B cell (primary cell): ENCODE results near the gene SSBP2. TPM values are rescaled to one million over a fixed set of nuclear protein-coding genes. Genes with fewer than 3 reads are reported as not detected.

Experiments used
- ATAC-seq: fragments of 200-7000 bp; cut with Tn5 transposase; one replicate; pipeline ENCODE4 v1.10.0; 2021; ENCODE audit warnings: low read depth, mild to moderate bottlenecking, moderate number of reproducible peaks, moderate library complexity
- CTCF ChIA-PET: fragments of 350-600 bp; sonication (Branson Sonifier 250); formaldehyde crosslinking; loops from one replicate; lab custom pipeline; 2021; ENCODE audit warnings: antibody characterized with exemption, inconsistent platforms; lab: Charles Lee
- POLR2A ChIA-PET: fragments of 350-600 bp; sonication (Branson Sonifier 250); formaldehyde crosslinking; loops from one replicate; lab custom pipeline; 2021; ENCODE audit warnings: antibody characterized with exemption; lab: Charles Lee
- DNase-seq: peaks from one replicate; pipeline ENCODE4 v3.0.0; 2013
- H2AFZ ChIP-seq: 2 replicates; pipeline ENCODE4 v1.6.1; 2012; ENCODE audit warnings: mild to moderate bottlenecking, low read depth, low read length; ENCODE audit not compliant: insufficient read depth, poor library complexity, severe bottlenecking
- H3K27ac ChIP-seq, 2 donors: 1 replicate in 1 of 2; 2 replicates in 1 of 2; pipeline ENCODE4 v1.5.1; 2012 to 2013; ENCODE audit warnings: low read length in 2 of 2, mild to moderate bottlenecking in 2 of 2, moderate library complexity in 1 of 2
- H3K27me3 ChIP-seq, 4 experiments: fragments of 200-600 bp in 1 of 4; sonication (generic) in 1 of 4; replicated peaks in 1 of 4; 1 replicate in 2 of 4; 2 replicates in 2 of 4; pipeline versions ENCODE4 v1.6.1 to v1.7.0; 2013 to 2016; ENCODE audit warnings: low read length in 3 of 4, mild to moderate bottlenecking in 2 of 4, mixed read lengths in 1 of 4, moderate library complexity in 1 of 4; ENCODE audit not compliant: insufficient read depth in 4 of 4, control insufficient read depth in 3 of 4; ENCODE audit errors: control extremely low read depth in 1 of 4
- H3K36me3 ChIP-seq, 2 experiments: replicated peaks in 1 of 2; 1 replicate in 1 of 2; 2 replicates in 1 of 2; pipeline versions ENCODE4 v1.6.1 to v1.7.1; 2013; ENCODE audit warnings: low read length in 1 of 2; ENCODE audit not compliant: insufficient read depth in 2 of 2, control insufficient read depth in 1 of 2; ENCODE audit errors: control extremely low read depth in 1 of 2, extremely low read depth in 1 of 2
- H3K4me1 ChIP-seq, 2 donors: fragments of 200-600 bp in 1 of 2; sonication (generic) in 1 of 2; 1 replicate in 1 of 2; 2 replicates in 1 of 2; pipeline versions ENCODE4 v1.5.1 to v1.6.1; 2013 to 2017; ENCODE audit warnings: low read length in 2 of 2; ENCODE audit not compliant: control insufficient read depth in 2 of 2, insufficient read depth in 2 of 2
- H3K4me2 ChIP-seq: replicated peaks from 2 replicates; pipeline ENCODE3; 2012; ENCODE audit warnings: mild to moderate bottlenecking, low read depth, low read length; ENCODE audit not compliant: poor library complexity, severe bottlenecking
- H3K4me3 ChIP-seq, 5 experiments: fragments of 200-600 bp in 1 of 5; sonication (generic) in 1 of 5; 1 replicate in 3 of 5; 2 replicates in 2 of 5; pipeline versions ENCODE4 v1.5.1 to v1.7.0; 2011 to 2016; ENCODE audit warnings: low read length in 4 of 5, mild to moderate bottlenecking in 4 of 5, low read depth in 2 of 5, control low read depth in 1 of 5, moderate library complexity in 1 of 5; ENCODE audit not compliant: insufficient read depth in 1 of 5; ENCODE audit errors: control extremely low read depth in 1 of 5, extremely low read depth in 1 of 5
- H3K79me2 ChIP-seq: fragments of 200-600 bp; sonication (generic); one replicate; pipeline ENCODE4 v1.6.0; 2016; ENCODE audit warnings: low read length; ENCODE audit not compliant: control insufficient read depth, insufficient read depth
- H3K9ac ChIP-seq: fragments of 200-600 bp; sonication (generic); 2 replicates; pipeline ENCODE4 v1.6.1; 2017; ENCODE audit warnings: mild to moderate bottlenecking, low read length, moderate library complexity
- H3K9me3 ChIP-seq, 3 donors: one replicate each; pipeline versions ENCODE4 v1.6.1 to v1.7.1; 2013; ENCODE audit warnings: low read length in 2 of 3; ENCODE audit not compliant: control insufficient read depth in 2 of 3, insufficient read depth in 1 of 3; ENCODE audit errors: control extremely low read depth in 1 of 3
- H4K20me1 ChIP-seq: 2 replicates; pipeline ENCODE4 v1.6.0; 2012; ENCODE audit warnings: mild to moderate bottlenecking, low read length; ENCODE audit not compliant: insufficient read depth, control insufficient read depth, poor library complexity, severe bottlenecking
- H3K27ac Mint-ChIP-seq: one replicate; pipeline ENCODE4 v1.8.0; 2021; ENCODE audit warnings: mixed read lengths
- H3K27me3 Mint-ChIP-seq: one replicate; pipeline ENCODE4 v1.8.0; 2021; ENCODE audit warnings: mixed read lengths
- H3K4me1 Mint-ChIP-seq: one replicate; pipeline ENCODE4 v1.8.0; 2021; ENCODE audit warnings: mixed read lengths
- H3K4me3 Mint-ChIP-seq: one replicate; pipeline ENCODE4 v1.8.0; 2021; ENCODE audit warnings: mixed read lengths
- H3K9me3 Mint-ChIP-seq: one replicate; pipeline ENCODE4 v1.8.0; 2022; ENCODE audit warnings: mixed read lengths; ENCODE audit not compliant: insufficient read depth
- CTCF ChIP-seq: fragments of 200-600 bp; IDR thresholded peaks from one replicate; pipeline ENCODE4 v1.8.0; 2022; ENCODE audit warnings: antibody characterized with exemption, mild to moderate bottlenecking
- EZH2 ChIP-seq: IDR thresholded peaks from 2 replicates; pipeline ENCODE4 v1.6.1; 2012; ENCODE audit warnings: borderline replicate concordance, low read depth, mild to moderate bottlenecking, moderate library complexity, low read length; ENCODE audit not compliant: insufficient read depth, poor library complexity, severe bottlenecking
- WGBS: methylation state at CpG from one replicate; pipeline ENCODE4 v1.1.5; 2013; ENCODE audit warnings: missing lambda C conversion rate; ENCODE audit not compliant: insufficient coverage; 5-methylcytosine and 5-hydroxymethylcytosine counted together
- intact Hi-C: fragments of 100-400 bp; cut with micrococcal nuclease; formaldehyde crosslinking; loops from one replicate; pipeline ENCODE4 v1.10.0; 2022
- polyA plus RNA-seq: library from polyadenylated mRNA; depleted of rRNA; stranded (reverse); fragments of >200 nt; gene quantifications from 2 replicates; pipeline ENCODE4 v1.2.3, GENCODE V29; 2012
- total RNA-seq, 2 donors: library from RNA; stranded (reverse); fragments of 120-200 nt in 1 of 2; gene quantifications; 1 replicate in 1 of 2; 2 replicates in 1 of 2; pipeline versions ENCODE4 v1.2.3 to v1.2.4, GENCODE V29; 2013 to 2022

Gene SSBP2
- total and polyA plus RNA-seq, 2 donors (not counting 1 experiment from before 2014, with no cell fraction given): 40.9 to 49.6 TPM

- DNase-seq (no peak), ATAC-seq (no peak)
- Mint-ChIP-seq H3K9me3 (no peaks in the 10 kb centered on the region), H3K4me1 (no peaks in the 10 kb centered on the region), H3K27me3 (no peaks in the 10 kb centered on the region), H3K4me3 (no peak overlapping the region), H3K27ac (no peak overlapping the region)
- POLR2A ChIA-PET: no interaction called here
- TF ChIP-seq CTCF (no peak), EZH2 (no peak)
- Histone ChIP-seq H3K36me3 (peaks cover 0 to 2% of the 10 kb centered on the region in 2 experiments), H3K9me3 (no peaks in the 10 kb centered on the region), H2AFZ (no peak overlapping the region), H3K4me1 (no peaks in the 10 kb centered on the region), H4K20me1 (no peaks in the 10 kb centered on the region), H3K9ac (no peak overlapping the region), H3K79me2 (no peaks in the 10 kb centered on the region), H3K27ac (no peak overlapping the region), H3K4me2 (no peak overlapping the region), H3K4me3 (no peak overlapping the region), H3K27me3 (no peaks in the 10 kb centered on the region)
- intact Hi-C loops: no loop called here
- no CpG with 5 or more reads among the region's 2 CpGs for WGBS
- CTCF ChIA-PET: interaction anchor here (2.1 kb wide), 1 partner anchor 326 kb away, joined by 4 read pairs; no protein-coding TSS in a partner anchor
Measured at GRCh38 chr5:81513473-81513872, 237.4 kb downstream of the SSBP2 start.

- Histone ChIP-seq H3K27me3 (no peaks in the 10 kb centered on the region), H3K79me2 (no peaks in the 10 kb centered on the region), H3K9ac (no peak overlapping the region), H3K9me3 (no peaks in the 10 kb centered on the region), H2AFZ (no peak overlapping the region), H3K27ac (no peak overlapping the region), H4K20me1 (no peaks in the 10 kb centered on the region), H3K4me1 (no peaks in the 10 kb centered on the region), H3K4me2 (no peak overlapping the region), H3K4me3 (no peak overlapping the region), H3K36me3 (peaks cover 0 to 2% of the 10 kb centered on the region in 2 experiments)
- POLR2A ChIA-PET: interaction anchor here (1.0 to 1.1 kb wide), 2 partner anchors 244 to 345 kb away, joined by 3 to 4 read pairs; partner anchors contain the start of gene SSBP2
- CTCF ChIA-PET: interaction anchor here (0.6 to 6.5 kb wide), 17 partner anchors 10 to 752 kb away, joined by 3 to 41 read pairs (median 3); no protein-coding TSS in a partner anchor
- H3K4me3 Mint-ChIP-seq: no peak overlapping the region
- no peak overlapping the region for H3K27ac Mint-ChIP-seq
- DNase-seq: peak; percentile 79
- no CpG with 5 or more reads among the region's 2 CpGs for WGBS
- TF ChIP-seq EZH2 (no peak), CTCF (peak; percentile 80)
- H3K9me3 Mint-ChIP-seq: no peaks in the 10 kb centered on the region
- intact Hi-C loops: loop anchor here (1.0 to 2.0 kb wide), 8 partner anchors 242 to 772 kb away; partner anchors contain the start of gene RPS23
- H3K4me1 Mint-ChIP-seq: peaks cover 4% of the 10 kb centered on the region
- ATAC-seq: peak; percentile 100
- H3K27me3 Mint-ChIP-seq: no peaks in the 10 kb centered on the region
Measured at GRCh38 chr5:81506900-81507588, 243.9 kb downstream of the SSBP2 start.
